Right lobe of liver (tissue), 4 donors: ENCODE measurements around the gene ARFGAP2.

Source experiments
- CTCF ChIP-seq, 4 donors: fragments of 200-600 bp in 3 of 4; fragments of 450-650 bp in 1 of 4; IDR thresholded peaks; one replicate each; pipeline versions ENCODE4 v1.5.1 to v1.8.0; 2016 to 2022; ENCODE audit warnings: antibody characterized with exemption in 4 of 4, mild to moderate bottlenecking in 2 of 4
- POLR2A ChIP-seq: fragments of 450-650 bp; IDR thresholded peaks from one replicate; pipeline ENCODE4 v1.6.1; 2017; ENCODE audit warnings: antibody characterized with exemption, mild to moderate bottlenecking
- donor health status: DM: no; HTN: no; CAD: no.
- donor health status: DM: no; HTN: no; CAD: no.
- donor health status: DM: no; HTN: yes; CAD: no.

GRCh38 chr11:47147681-47148080 lies 29.0 kb downstream of the ARFGAP2 start:
- TF ChIP-seq POLR2A (no peak), CTCF (IDR thresholded peaks at IDR 0.05) (no peak)
